NCI-H1417 treated with DMSO at 0.1 percent for 48 hours (cell line): ENCODE data around the gene EIF4G3.
"Not testable (repeated sequence)": the region's sequence is repeated elsewhere in the genome, so short reads cannot be mapped to it uniquely, and the experiment has no call there.

Experiments used
- DNase-seq: peaks from one replicate; lab custom pipeline; 2025; lab: John Stamatoyannopoulos, UW

The EIF4G3 gene

DNA sequence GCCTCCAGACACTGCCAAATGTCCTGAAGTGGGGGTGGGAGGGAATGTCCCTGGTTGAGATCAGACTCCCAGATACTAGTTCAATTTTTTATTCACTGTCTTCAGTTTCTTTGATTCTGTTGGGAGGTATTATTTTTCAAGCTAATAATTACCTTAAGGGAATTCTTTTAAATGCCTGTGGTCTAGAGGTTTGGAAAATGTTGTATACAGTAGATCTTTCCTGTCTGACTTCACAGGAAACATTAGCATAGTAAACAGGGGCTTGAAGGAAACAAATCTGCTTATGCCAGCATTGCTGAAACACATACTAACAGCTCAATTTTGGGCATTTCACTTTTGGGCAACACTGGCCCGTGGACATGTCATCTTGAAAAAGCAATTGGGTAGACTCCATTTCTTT, 305.3 kb downstream of the EIF4G3 start:
- DNase-seq: no peak

DNA sequence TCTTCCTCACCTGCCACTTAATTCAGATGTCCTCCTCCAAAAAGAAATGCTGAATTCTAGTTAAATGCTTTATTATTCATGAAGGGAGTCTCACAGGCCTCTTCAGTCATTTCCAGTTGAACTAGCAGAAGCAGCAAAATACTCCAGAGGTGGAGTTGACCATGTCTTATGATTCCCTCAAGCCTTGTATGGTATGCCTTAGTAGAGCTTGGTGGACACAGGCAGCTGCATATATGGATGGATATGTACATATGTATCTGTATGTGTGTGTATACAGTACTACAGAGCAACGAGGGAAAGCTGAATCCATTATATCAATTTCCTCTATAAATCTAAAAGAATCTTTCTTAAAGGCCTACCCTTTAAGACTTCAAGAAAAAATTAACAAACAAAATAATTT, 306.0 kb downstream of the EIF4G3 start:
- no peak for DNase-seq

DNA sequence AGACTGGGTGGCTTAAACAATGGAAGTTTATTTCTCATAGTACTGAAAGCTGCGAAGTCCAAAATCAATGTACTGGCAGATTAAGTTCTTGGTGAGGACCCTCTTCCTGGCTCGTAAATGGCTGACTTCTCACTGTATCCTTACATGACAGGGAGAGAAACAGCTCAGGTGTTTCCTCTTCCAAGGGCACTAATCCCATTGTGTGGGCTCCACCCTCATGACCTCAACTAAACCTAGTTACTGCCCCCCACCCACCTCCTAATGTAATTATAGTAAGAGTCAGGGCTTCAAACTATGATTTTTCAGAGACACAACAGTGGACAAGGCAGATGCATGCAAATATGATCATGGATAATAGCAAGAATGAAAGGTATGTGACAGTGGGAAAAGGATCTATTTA, 308.4 kb downstream of the EIF4G3 start:
- DNase-seq: no peak

DNA sequence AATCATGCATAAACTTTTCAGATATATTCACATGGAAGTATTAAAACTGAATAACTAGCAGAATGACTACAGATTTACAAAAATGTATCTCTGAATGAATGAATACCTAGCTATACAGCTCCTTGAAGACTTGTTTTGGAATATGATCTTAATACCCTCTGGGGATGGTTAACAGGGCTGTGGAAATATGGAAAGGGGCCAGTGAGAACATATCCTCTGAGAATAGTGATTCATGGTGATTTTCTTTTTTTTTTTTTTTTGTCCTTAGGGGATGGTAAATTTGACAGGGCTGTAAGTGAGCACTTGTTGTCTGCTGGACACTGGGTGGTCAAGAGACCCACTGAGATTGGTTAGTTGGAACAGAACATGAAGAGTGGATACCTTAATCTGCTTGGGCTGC, 308.9 kb downstream of the EIF4G3 start:
- DNase-seq: no peak

DNA sequence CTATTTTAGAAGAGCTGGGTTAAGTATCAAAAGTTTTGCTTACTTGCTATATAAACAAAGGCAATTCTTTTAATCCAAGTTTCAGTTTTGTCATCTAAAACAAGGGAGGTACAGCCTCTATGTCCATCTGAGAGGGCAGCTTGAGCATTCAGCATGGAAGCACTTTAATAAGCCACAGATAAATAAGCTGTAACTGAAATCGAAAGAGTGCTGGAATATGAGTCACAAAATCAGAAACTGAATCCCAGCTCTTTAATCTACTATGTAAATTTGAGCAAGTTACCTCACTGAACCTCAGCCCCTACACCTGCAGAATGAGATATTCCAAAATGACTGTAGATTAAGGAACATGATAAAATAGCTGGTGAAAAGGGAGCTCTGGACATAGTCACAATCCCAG, 309.6 kb downstream of the EIF4G3 start:
- no peak for DNase-seq

DNA sequence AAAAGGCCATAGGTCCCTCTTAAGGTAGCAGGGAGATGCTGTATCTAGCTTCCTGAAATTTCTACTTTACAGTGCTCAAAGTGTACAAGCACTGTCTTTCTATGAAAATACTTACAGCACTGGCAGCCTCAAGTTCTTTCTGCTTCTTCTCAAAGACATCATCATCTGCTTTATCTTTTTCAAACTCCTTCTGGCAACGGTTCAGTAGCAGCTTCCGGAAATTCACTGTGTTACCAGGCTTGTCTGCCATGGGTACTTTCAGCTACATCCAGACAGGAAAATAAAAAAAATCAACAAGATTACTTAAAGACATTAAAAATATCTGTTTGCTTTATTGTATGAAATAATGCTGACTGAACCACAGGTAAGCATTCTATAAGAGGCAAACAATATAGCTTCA, 311.7 kb downstream of the EIF4G3 start:
- DNase-seq: no peak

DNA sequence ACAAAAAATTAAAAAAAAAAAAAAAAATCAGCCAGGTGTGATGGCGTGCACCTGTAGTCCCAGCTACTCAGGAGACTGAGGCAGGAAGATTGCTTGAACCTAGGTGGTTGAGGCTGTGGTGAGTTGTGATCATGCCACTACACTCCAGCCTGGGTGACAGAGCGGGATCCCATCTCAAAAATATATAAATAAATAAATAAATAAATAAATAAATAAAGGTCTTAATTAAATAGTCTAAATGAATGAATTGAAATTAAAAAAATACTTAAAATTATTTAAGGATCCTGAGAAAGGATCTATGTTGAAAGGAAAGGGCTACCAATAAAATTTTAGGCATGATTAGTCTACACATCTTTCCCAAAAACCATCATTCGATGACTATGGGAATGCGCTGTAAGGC, 322.2 kb downstream of the EIF4G3 start:
- DNase-seq: no peak

DNA sequence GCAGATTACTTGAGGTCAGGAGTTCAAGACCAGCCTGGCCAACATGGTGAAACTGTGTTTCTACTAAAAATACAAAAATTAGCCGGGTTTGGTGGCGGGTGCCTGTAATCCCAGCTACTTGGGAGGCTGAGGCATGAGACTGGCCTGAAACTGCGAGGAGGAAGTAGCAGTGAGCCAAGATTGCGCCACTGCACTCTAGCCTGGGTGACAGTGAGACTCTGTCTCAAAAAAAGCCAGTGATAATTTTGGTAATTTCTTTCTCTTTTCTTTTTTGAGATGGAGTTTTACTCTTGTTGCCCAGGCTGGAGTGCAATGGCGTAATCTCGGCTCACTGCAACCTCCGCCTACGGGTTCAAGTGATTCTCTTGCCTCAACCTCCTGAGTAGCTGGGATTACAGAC, 324.9 kb downstream of the EIF4G3 start:
- not testable (repeated sequence) for DNase-seq

DNA sequence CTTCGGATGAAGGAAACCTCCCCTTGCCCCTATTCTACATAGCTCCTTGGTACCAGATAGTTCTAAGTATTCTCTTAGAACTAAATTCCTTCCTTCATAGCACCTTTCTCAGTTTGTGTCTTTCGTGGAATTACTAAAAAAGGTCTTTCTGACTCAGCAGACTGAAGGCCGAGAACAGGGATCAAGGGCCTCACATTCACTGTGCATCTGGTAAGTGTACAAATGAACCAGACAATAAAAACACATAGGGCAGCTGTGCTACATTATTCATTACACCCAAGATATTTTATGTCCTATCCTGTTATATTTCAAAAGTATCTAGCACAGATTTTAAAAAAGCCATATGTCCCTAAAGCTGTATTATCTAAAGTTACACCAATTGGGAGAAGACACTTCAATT, 326.7 kb downstream of the EIF4G3 start:
- DNase-seq: no peak

DNA sequence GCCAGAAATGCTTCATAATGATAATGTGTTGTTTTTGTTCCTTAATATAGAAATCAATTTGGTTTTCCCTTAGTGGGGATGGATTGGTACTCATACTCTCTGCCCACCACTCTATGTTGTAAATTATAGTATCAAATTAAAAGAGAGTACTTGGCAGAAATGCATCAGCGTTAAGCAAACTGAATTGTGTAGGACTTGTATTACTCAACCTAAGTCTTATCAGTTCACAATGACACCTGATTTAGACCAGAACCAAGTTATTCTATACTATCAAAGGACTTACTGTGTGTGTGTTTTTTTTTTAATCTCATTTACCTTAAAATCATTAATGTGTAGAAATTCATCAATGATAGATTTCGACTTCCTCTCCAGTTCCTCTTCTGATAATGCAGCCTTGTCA, 327.6 kb downstream of the EIF4G3 start:
- no peak for DNase-seq

DNA sequence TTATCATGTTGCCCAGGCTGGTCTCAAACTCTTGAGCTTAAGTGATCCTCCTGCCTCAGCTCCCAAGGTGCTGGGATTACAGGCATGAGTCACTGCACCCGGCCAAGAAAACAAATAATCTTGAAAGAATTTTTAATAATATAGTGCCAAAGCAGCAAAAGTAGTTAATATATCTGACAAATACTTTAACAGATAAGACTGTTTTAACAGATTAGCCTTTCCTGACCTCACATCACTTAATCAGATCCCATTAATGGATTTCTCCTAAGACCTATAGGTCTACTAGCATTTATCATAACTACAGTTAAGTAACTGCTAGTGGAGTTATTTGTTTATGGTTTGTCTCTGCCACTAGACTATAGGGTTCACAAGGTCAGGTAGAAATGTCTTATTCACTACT, 328.5 kb downstream of the EIF4G3 start:
- DNase-seq: no peak

DNA sequence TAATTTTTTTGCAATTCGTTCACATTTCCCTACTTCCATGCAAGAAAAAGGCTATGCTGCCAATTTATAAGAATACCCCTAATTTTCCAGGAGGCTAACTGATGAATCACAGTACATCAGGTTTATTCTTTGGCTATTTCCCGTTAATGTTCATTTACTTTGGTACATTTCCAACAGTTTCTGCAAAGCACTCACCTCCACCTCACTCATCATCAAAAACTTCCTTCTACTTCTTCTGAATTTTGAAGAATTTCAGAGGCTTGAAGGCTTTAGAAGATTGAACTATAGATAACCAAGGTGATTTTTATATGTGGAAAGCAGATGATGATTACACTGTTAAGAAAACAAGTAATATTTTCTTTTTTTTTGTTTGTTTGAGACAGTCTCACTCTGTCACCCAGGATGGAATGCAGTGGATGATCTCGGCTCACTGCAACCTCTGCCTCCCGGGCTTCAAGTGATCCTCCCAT, 329.1 kb downstream of the EIF4G3 start:
- no peak for DNase-seq

DNA sequence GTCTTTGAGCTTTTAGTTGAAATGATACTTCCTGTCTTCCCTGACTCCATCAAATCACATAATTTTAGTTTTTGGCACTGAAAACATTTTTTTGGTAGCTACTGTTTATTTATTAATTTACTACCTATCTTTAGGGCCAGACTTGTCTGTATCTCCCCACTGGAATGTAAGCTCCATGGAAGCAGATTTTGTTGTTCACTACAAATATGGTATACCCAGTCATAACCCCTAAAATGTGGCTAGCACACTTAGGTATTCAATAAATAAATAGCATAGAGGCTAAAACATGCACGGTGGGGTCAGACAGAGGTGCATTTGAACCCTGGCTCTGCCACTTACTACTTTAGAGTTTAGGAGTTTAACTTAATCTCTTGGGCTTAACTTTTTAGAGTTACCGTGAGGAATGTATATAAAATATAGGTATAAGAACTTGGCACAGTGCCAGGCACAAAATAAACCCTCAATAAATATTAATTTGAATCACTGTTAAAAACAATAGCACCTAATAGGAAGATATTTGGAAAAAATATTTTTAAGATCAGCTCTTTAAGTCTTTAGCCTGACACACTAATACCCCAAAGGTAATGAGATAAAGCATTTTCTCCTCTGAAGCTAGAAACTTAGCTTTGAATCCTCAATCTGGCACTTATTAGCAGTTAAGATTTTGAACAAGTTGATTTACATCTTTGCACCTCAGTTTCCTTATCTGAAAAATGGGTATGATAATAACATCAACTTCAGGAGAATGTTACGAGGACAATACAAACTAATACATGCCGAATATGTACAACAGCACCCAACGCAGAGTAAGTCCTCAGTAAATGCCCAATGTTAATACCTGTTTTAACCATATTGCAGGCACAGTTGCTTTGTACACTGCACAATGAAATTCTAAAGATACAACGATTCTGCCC, 330.0 kb downstream of the EIF4G3 start:
- DNase-seq: no peak

DNA sequence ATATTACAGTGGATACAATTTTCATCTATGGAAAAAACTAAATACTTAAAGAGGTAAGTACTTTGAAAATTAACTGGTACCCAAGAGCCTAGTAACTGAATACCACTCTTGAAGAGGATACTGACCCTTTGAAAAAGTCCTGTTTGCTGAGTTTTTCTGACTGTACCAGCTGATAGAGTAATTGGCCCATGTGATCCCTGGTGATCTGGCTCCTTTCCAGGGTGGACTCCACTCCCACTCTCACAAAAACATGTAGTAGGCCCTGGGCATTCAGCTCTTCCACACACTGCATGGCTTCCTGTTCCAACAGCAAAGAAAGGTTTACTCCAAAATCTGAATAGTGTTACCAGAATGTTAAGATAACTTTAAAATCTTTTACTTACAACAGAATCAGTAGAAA, 336.0 kb downstream of the EIF4G3 start:
- no peak for DNase-seq

DNA sequence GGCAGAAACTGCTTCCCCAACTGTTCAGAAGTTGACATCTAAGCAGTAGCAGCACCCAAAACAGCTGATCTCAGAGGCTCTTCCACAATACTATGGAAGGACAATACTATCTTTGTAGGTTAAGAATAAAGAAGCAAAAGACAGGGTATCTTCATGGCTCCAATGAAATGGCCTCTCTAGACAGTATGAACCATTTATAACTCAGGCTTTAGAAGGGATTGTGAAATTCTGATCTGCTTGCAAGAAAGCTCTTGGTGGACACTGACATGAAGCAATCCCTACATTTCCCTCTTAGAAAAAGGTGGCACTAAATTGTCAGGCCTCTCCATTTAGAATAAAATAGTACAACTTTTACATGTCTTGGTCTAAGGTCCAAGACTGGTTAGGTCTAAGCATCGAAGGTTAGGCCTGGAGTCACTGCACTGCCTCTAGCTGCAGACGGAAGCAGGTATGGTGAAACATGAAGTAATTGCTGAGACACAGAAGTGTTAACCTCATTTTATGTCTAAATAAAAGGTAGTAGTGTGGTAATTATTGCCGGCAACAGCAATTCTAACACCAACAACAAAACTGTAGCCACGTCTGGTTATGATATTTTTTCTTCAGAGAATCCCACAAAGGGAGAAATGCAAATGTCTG, 339.0 kb downstream of the EIF4G3 start:
- DNase-seq: no peak

DNA sequence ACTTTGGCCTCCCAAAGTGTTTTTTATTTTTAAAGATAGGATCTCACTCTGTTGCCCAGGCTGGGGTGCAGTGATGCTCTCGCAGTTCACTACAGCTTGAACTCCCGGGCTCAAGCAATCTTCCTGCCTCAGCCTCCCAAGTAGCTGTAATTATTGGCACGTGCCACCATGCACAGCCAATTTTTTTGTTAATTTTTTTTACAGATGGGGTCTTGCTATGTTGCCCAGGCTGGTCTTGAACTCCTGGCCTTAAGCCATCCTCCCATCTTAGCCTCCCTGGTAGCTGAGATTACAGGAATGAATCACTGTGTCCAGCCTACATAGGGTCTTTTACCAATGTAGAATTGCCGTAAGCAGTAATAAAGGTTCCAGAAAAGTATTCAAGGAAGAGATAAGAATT, 340.5 kb downstream of the EIF4G3 start:
- DNase-seq: no peak

DNA sequence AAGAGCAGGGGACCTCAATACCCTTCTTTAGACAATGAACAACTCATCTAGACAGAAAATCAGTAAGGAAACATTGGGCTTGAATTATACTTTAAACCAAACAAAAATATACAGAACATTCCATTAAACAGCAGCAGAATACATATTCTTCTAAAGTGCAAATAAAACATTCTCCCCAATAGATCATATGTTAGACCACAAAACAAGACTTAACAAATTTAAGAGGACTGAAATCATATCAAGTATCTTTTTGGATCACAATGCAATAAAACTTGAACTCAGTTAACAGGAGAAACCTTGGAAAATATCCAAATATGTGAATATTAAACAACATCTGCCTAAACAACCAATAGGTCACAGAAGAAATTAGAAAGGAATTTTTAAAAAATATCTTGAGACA, 341.9 kb downstream of the EIF4G3 start:
- DNase-seq: no peak

DNA sequence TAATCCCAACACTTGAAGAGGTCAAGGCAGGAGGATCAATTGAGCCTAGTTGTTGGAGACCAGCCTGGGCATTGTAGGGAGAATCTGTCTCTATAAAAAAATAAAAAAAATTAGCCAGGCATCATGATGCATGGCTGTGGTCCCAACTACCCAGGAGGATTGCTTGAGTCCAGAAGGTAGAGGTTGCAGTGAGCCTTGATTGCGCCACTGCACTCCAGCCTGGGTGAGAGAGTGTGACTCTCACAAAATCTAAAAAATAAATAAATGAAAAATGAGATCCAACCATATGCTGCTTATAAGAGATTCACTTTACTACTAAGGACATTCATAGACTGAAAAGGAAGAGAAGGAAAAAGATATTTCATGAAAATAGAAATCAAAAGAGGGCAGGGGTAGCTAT, 342.5 kb downstream of the EIF4G3 start:
- DNase-seq: no peak

DNA sequence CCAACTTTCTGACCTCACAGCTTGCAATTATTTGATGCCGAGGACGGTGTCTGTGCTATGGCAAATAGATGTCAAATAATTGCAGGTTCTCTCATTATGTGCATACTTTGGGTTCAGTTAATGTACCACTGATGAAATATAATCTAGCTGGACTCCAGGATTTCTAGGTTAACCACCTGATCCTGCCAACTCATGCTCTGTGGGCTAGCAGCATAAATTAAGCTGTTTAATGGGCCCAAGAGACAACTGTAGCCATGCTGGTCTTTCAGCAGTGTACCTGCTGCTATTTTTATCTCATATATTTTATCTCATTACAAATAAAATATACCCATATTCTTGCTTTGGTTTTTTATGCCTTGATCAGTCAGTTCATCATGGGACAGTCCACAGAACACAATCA, 346.3 kb downstream of the EIF4G3 start:
- no peak for DNase-seq

DNA sequence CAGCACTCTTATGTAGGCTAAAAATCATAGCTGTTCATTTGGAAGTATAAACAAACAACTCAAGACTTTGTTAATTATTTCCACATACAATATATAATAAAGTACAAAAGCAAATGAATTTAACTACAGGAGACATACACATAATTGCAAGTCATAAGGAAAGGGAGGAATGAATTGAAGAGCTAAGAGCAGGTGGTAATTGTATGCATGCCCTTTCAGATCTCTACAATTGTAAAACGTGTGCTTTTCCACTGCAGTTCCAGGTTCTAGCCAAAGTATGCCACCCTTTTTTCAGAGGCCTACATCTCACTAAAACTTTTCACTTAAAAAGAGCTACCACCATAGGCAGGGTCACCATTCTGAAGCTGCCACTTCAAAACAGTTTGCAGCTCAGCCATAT, 346.8 kb downstream of the EIF4G3 start:
- no peak for DNase-seq

DNA sequence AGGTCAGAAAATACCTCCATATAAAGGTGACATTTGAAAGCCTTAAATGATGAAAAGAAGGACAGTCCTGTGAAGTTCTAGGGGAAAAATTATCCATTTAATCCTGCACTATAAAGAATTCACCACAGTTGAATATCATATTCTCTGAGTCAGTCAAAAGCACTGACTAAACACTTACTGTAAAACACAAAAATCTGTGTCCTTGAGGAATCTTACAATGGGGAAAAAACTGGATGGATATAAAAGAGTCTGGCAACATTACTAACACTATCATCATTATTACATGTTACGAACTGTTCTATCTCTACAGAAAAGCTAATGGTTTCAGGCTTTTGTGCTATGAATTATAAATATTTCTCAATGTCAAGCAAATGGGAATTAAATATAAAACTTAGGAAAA, 347.2 kb downstream of the EIF4G3 start:
- no peak for DNase-seq

DNA sequence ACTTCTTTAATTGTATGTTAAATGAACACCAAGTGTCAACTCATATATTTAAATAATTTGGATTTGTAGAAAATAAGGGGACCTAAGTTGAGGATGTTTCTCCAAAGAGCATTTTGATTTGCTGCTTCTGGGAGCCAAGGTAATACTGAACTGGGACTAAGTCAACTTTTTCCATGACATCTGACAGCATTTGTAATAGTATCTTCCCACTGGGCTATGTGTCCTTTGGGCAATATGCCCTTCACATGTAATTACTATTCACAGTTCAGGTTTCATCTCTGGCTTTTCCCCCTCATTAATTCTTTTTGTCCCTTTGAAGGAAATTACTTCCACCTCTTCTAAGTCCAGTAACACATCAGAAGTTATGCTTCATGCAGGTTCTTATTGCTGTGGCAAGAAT, 352.9 kb downstream of the EIF4G3 start:
- DNase-seq: no peak

DNA sequence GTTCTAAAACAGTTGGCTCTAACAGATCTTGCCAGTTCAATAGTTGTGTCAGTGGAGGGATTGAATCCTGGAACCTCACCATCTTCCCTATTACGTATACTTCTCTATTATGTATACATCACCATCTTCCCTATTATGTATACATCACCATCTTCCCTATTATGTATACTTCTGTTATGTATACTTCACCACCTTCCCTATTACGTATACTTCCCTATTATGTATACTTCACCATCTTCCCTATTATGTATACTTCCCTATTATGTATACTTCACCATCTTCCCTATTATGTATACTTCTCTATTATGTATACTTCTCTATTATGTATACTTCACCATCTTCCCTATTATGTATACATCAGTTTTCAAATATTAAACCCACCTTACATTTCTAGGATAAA, 355.2 kb downstream of the EIF4G3 start:
- no peak for DNase-seq

DNA sequence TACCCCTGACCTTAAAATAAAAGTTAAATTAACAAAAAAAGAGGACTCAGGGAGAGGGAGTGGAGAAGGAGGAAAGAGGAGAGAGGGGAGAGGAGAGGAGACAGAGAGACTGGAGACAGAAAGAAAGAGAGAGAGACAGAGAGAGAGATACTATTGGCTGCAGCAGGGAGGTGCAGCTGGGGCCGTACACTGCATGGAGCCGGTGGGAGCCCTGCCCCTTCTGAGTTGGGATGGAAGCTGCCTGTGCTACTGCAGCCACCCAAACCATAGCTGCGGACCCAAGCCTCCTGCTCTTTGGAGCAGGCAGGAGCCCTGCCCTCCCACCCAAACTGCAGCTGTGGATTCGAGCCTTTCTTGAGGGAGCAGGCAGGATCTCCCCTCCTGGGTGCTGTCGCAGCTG, 356.9 kb downstream of the EIF4G3 start:
- DNase-seq: no peak
